CD4-positive, alpha-beta T cell (primary cell): ENCODE data around the gene NXN. TPM values are rescaled to one million over a fixed set of nuclear protein-coding genes. Genes with fewer than 3 reads are reported as not detected.

Experiments
- ATAC-seq: fragments of 200-7000 bp; cut with Tn5 transposase; one replicate; pipeline ENCODE4 v1.10.0; 2022; ENCODE audit warnings: mild to moderate bottlenecking; ENCODE audit not compliant: poor library complexity
- CTCF ChIA-PET: fragments of 350-600 bp; sonication (Branson Sonifier 250); formaldehyde crosslinking; loops from one replicate; lab custom pipeline; 2021; ENCODE audit warnings: antibody characterized with exemption, inconsistent platforms; lab: Charles Lee
- POLR2A ChIA-PET: fragments of 350-600 bp; sonication (Branson Sonifier 250); formaldehyde crosslinking; loops from one replicate; lab custom pipeline; 2021; ENCODE audit warnings: antibody characterized with exemption, inconsistent platforms; lab: Charles Lee
- DNase-seq, 14 experiments: peaks; one replicate each; pipeline ENCODE4 v3.0.0-alpha.2; 2013 to 2020; ENCODE audit warnings: mixed read lengths in 2 of 14
- H3K27ac ChIP-seq, 2 donors: one replicate each; pipeline versions ENCODE4 v1.5.1 to v1.7.0; 2013; ENCODE audit warnings: low read length in 2 of 2, low read depth in 1 of 2, mild to moderate bottlenecking in 1 of 2
- H3K27me3 ChIP-seq, 2 experiments: 1 replicate in 1 of 2; 2 replicates in 1 of 2; pipeline versions ENCODE4 v1.6.1 to v1.7.0; 2013; ENCODE audit warnings: low read length in 2 of 2, control low read depth in 1 of 2, mild to moderate bottlenecking in 1 of 2, moderate library complexity in 1 of 2; ENCODE audit not compliant: insufficient read depth in 2 of 2, control insufficient read depth in 1 of 2
- H3K36me3 ChIP-seq: one replicate; pipeline ENCODE4 v1.6.1; 2013; ENCODE audit warnings: low read length, control low read depth; ENCODE audit not compliant: insufficient read depth
- H3K4me1 ChIP-seq: one replicate; pipeline ENCODE4 v1.6.1; 2013; ENCODE audit warnings: low read length, control low read depth; ENCODE audit not compliant: insufficient read depth
- H3K4me3 ChIP-seq: one replicate; pipeline ENCODE4 v1.5.1; 2013; ENCODE audit warnings: mild to moderate bottlenecking, low read length, moderate library complexity
- H3K9me3 ChIP-seq, 2 experiments: 1 replicate in 1 of 2; 2 replicates in 1 of 2; pipeline versions ENCODE4 v1.6.1 to v1.7.0; 2013; ENCODE audit warnings: low read length in 2 of 2, mild to moderate bottlenecking in 2 of 2, control low read depth in 1 of 2, moderate library complexity in 1 of 2; ENCODE audit not compliant: control insufficient read depth in 1 of 2, insufficient read depth in 1 of 2
- H3K27ac Mint-ChIP-seq: one replicate; pipeline ENCODE4 v1.8.0; 2020; ENCODE audit warnings: mixed read lengths
- H3K27me3 Mint-ChIP-seq: one replicate; pipeline ENCODE4 v1.8.0; 2021; ENCODE audit warnings: mixed read lengths
- H3K36me3 Mint-ChIP-seq: one replicate; pipeline ENCODE4 v1.8.0; 2021; ENCODE audit warnings: low read depth, mixed read lengths
- H3K4me1 Mint-ChIP-seq: one replicate; pipeline ENCODE4 v1.8.0; 2021; ENCODE audit warnings: low read depth, mixed read lengths
- H3K4me3 Mint-ChIP-seq: one replicate; pipeline ENCODE4 v1.8.0; 2020; ENCODE audit warnings: mild to moderate bottlenecking, mixed read lengths
- H3K9me3 Mint-ChIP-seq: one replicate; pipeline ENCODE4 v1.8.0; 2020; ENCODE audit warnings: mixed read lengths
- intact Hi-C, 2 experiments: fragments of 100-400 bp; cut with DNase I in 1 of 2; cut with micrococcal nuclease in 1 of 2; formaldehyde crosslinking; loops; one replicate each; pipeline versions ENCODE4 v1.15.1 to v1.9.0; 2023 to 2025; cut with DNase I, micrococcal nuclease
- total RNA-seq, 174 experiments: library from RNA in 2 of 174; stranded (reverse) in 2 of 174; gene quantifications; one replicate each; pipeline ENCODE4 v1.2.3 and lab custom pipeline; 2021 to 2026
- TF ChIP-seq, protein P1 (sequence below): fragments of 200-600 bp; IDR thresholded peaks from one replicate; pipeline ENCODE4 v1.8.0; 2022; ENCODE audit warnings: antibody characterized with exemption, mild to moderate bottlenecking

The NXN gene
- total RNA-seq, 2 experiments from 2014 or later, result 0.80 to 0.98 TPM

DNA sequence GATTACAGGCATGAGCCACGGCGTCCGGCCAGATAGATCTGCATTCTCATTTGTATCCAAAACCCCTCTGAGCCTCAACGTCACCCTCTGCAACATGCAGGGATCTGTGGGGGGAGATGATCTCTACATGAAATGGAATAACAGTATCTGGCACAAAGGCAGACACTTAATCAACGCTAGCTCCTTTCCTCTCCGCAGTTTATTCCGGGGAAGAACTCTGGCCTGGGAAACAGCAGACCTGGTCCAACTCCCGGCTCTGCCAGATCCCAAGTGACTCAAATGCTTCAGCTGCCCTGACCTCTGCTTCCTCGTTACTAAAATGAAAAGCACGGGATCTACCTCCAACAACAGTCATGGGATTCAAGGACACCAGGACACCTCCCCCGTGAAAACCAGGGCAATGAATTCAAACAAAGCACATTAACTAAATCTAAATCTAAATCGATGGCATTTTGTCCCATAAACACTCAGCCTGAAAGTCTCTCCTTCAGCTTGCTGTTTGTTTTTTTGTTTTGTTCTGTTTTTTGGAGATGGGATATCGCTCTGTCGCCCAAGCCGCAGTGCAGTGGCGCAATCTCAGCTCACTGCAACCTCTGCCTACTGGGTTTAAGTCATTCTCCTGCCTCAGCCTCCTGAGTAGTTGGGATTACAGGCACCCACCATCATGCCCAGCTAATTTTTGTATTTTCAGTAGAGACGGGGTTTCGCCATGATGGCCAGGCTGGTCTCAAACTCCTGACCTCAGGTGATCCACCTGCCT is 78.2 kb downstream of the NXN start:
- Mint-ChIP-seq H3K4me1 (no peaks in the 10 kb centered on the region), H3K27me3 (peaks cover 69% of the 10 kb centered on the region), H3K27ac (no peak overlapping the region), H3K36me3 (no peaks in the 10 kb centered on the region), H3K9me3 (no peaks in the 10 kb centered on the region), H3K4me3 (no peak overlapping the region)
- Histone ChIP-seq H3K27me3 (peaks cover 4 to 7% of the 10 kb centered on the region in 2 experiments), H3K27ac (no peak overlapping the region), H3K4me1 (no peaks in the 10 kb centered on the region), H3K9me3 (no peaks in the 10 kb centered on the region), H3K36me3 (no peaks in the 10 kb centered on the region), H3K4me3 (no peak overlapping the region)
- ChIA-PET CTCF (interaction anchor here (0.7 kb wide), 1 partner anchor 43 kb away, joined by 3 read pairs; no protein-coding TSS in a partner anchor), POLR2A (no interaction called here)
- TF ChIP-seq, protein P1, sequence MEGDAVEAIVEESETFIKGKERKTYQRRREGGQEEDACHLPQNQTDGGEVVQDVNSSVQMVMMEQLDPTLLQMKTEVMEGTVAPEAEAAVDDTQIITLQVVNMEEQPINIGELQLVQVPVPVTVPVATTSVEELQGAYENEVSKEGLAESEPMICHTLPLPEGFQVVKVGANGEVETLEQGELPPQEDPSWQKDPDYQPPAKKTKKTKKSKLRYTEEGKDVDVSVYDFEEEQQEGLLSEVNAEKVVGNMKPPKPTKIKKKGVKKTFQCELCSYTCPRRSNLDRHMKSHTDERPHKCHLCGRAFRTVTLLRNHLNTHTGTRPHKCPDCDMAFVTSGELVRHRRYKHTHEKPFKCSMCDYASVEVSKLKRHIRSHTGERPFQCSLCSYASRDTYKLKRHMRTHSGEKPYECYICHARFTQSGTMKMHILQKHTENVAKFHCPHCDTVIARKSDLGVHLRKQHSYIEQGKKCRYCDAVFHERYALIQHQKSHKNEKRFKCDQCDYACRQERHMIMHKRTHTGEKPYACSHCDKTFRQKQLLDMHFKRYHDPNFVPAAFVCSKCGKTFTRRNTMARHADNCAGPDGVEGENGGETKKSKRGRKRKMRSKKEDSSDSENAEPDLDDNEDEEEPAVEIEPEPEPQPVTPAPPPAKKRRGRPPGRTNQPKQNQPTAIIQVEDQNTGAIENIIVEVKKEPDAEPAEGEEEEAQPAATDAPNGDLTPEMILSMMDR, result no peak
- ATAC-seq (no peak), DNase-seq (no peak)
- intact Hi-C loops, result no loop called here

DNA sequence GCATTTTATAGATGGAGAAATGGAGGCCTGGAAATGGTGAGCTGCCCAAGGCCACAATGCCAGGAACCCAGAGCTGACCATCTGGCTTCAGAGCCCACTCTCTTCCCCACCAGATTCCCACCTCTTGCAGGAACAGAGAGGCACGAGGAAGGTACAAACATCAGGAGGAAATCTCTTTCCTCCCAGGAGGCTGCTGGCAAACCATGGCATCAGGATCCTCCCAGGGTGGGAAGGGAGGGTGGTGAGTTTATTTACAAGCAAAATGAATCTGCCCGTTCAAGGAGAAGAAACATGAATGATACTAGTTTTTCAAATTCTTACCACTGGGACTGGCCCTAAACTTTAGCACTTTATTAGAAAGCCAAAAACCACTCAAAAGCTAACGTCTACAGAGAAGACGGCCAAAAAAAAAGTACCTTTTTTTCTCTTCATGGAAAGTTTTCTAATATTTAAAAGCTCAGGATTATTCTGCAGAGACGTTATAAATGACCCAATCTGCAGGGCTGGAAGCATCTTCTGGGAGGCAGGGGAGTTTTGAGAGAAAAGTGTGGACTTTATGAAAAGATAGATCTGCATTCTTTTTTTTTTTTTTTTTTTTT is 79.1 kb downstream of the NXN start:
- ChIA-PET POLR2A (no interaction called here), CTCF (interaction anchor here (0.7 kb wide), 1 partner anchor 44 kb away, joined by 3 read pairs; no protein-coding TSS in a partner anchor)
- Mint-ChIP-seq H3K27ac (no peak overlapping the region), H3K27me3 (peaks cover 68% of the 10 kb centered on the region), H3K4me1 (no peaks in the 10 kb centered on the region), H3K4me3 (no peak overlapping the region), H3K9me3 (no peaks in the 10 kb centered on the region), H3K36me3 (no peaks in the 10 kb centered on the region)
- intact Hi-C loops, result no loop called here
- no peak overlapping the region for H3K27ac ChIP-seq
- H3K9me3 ChIP-seq, result no peaks in the 10 kb centered on the region
- peaks cover 4 to 7% of the 10 kb centered on the region in 2 experiments for H3K27me3 ChIP-seq
- no peaks in the 10 kb centered on the region for H3K4me1 ChIP-seq
- no peak for DNase-seq
- H3K4me3 ChIP-seq, result no peak overlapping the region
- TF ChIP-seq, protein P1, result no peak
- no peaks in the 10 kb centered on the region for H3K36me3 ChIP-seq
- no peak for ATAC-seq

- H3K9me3 Mint-ChIP-seq, result no peaks in the 10 kb centered on the region
- Histone ChIP-seq H3K4me1 (no peaks in the 10 kb centered on the region), H3K27ac (no peak overlapping the region), H3K4me3 (no peak overlapping the region), H3K36me3 (no peaks in the 10 kb centered on the region), H3K27me3 (peaks cover 3 to 4% of the 10 kb centered on the region in 2 experiments), H3K9me3 (no peaks in the 10 kb centered on the region)
- H3K4me3 Mint-ChIP-seq, result no peak overlapping the region
- H3K27ac Mint-ChIP-seq, result no peak overlapping the region
- CTCF ChIA-PET, result no interaction called here
- intact Hi-C loops, result no loop called here
- POLR2A ChIA-PET, result no interaction called here
- TF ChIP-seq, protein P1, result no peak
- H3K36me3 Mint-ChIP-seq, result no peaks in the 10 kb centered on the region
- H3K27me3 Mint-ChIP-seq, result peaks cover 44% of the 10 kb centered on the region
- H3K4me1 Mint-ChIP-seq, result no peaks in the 10 kb centered on the region
- ATAC-seq (no peak), DNase-seq (no peak)
These were observed 81.5 kb downstream of the NXN start for GRCh38 chr17:897970-898619.
